A549 (cell line): ENCODE data around the gene COMT.

ENCODE experiments used
- CBX2 ChIP-seq: fragments of 200-600 bp; sonication (generic); IDR thresholded peaks from 2 replicates; pipeline ENCODE4 v1.6.1; 2016; ENCODE audit warnings: low read depth, mild to moderate bottlenecking, borderline replicate concordance
- CHD2 ChIP-seq: fragments of 150-350 bp; IDR thresholded peaks from 2 replicates; pipeline ENCODE4 v1.6.1; 2014; ENCODE audit warnings: low read length; ENCODE audit not compliant: partially characterized antibody
- POLR2A ChIP-seq: IDR thresholded peaks from 2 replicates; pipeline ENCODE4 v1.6.1; 2012; ENCODE audit warnings: mild to moderate bottlenecking, low read length
- POLR2AphosphoS2 ChIP-seq: conservative IDR thresholded peaks from 2 replicates; pipeline ENCODE4 v1.6.1; 2012; ENCODE audit warnings: low read length, improper control_type of control experiment, inconsistent platforms
- RAD21 ChIP-seq, 2 experiments: fragments of >200 bp in 1 of 2; sonication (Bioruptor Twin) in 1 of 2; formaldehyde crosslinking in 1 of 2; IDR thresholded peaks in 1 of 2; conservative IDR thresholded peaks in 1 of 2; 2 replicates in 1 of 2; 3 replicates in 1 of 2; pipeline ENCODE4 v1.6.1; 2012 to 2018; ENCODE audit warnings: inconsistent platforms in 1 of 2
- TF ChIP-seq, protein P1 (sequence below): fragments of >200 bp; sonication (Bioruptor Twin); formaldehyde crosslinking; IDR thresholded peaks from 3 replicates; pipeline ENCODE4 v1.5.1; 2016
- TF ChIP-seq, protein P2 (sequence below): IDR thresholded peaks from 2 replicates; pipeline ENCODE4 v1.6.1; 2012

DNA sequence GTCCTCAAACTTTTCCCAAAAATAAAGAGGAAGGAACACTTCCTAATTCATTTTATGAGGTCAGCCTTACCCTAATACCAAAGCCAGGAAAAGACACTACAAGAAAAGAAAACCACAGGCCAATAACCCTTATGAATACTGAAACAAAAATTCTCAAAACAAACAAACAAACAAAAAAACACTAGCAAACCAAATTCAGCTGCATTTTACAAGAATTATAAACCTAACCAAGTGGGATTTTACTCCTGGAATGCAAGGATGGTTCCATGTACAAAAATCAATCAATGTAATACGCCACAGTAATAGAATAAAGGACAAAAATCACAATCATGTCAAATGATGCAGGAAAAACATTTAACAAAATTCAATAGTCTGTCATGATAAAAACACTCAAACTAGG is 61.7 kb downstream of the COMT start:
- TF ChIP-seq POLR2A (no peak), POLR2AphosphoS2 (no peak), CBX2 (no peak), CHD2 (no peak), RAD21 (conservative IDR thresholded peaks at IDR 0.05 in 1 of 2, IDR thresholded peaks at IDR 0.05 in 1 of 2) (no peak)
- TF ChIP-seq, protein P1, sequence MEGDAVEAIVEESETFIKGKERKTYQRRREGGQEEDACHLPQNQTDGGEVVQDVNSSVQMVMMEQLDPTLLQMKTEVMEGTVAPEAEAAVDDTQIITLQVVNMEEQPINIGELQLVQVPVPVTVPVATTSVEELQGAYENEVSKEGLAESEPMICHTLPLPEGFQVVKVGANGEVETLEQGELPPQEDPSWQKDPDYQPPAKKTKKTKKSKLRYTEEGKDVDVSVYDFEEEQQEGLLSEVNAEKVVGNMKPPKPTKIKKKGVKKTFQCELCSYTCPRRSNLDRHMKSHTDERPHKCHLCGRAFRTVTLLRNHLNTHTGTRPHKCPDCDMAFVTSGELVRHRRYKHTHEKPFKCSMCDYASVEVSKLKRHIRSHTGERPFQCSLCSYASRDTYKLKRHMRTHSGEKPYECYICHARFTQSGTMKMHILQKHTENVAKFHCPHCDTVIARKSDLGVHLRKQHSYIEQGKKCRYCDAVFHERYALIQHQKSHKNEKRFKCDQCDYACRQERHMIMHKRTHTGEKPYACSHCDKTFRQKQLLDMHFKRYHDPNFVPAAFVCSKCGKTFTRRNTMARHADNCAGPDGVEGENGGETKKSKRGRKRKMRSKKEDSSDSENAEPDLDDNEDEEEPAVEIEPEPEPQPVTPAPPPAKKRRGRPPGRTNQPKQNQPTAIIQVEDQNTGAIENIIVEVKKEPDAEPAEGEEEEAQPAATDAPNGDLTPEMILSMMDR = no peak
- TF ChIP-seq, protein P2, sequence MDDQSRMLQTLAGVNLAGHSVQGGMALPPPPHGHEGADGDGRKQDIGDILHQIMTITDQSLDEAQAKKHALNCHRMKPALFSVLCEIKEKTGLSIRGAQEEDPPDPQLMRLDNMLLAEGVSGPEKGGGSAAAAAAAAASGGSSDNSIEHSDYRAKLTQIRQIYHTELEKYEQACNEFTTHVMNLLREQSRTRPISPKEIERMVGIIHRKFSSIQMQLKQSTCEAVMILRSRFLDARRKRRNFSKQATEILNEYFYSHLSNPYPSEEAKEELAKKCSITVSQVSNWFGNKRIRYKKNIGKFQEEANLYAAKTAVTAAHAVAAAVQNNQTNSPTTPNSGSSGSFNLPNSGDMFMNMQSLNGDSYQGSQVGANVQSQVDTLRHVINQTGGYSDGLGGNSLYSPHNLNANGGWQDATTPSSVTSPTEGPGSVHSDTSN = no peak
